NCI-H460 (cell line): Measurements from ENCODE around the gene PRKD1. TPM values are rescaled to one million over a fixed set of nuclear protein-coding genes. Genes with fewer than 3 reads are reported as not detected.
"Not testable (repeated sequence)": the region's sequence is repeated elsewhere in the genome, so short reads cannot be mapped to it uniquely, and the experiment has no call there.

ENCODE experiments used
- DNase-seq: peaks from one replicate; pipeline ENCODE4 v3.0.0-alpha.2; 2016; ENCODE audit warnings: low read depth; ENCODE audit errors: extremely low read depth
- total RNA-seq: library from RNA; depleted of rRNA; stranded (reverse); fragments of >200 nt; shearing (Covaris generic); gene quantifications from 2 replicates; pipeline ENCODE4 v1.2.3, GENCODE V29; 2014

PRKD1 gene
- total RNA-seq, 1 experiment from 2014 or later = 5.3 TPM

- no peak for DNase-seq
Measured at GRCh38 chr14:29905543-29905942, 22.1 kb downstream of the PRKD1 start.

GRCh38 chr14:29900609-29901350 is 26.9 kb downstream of the PRKD1 start:
- DNase-seq = no peak

DNA sequence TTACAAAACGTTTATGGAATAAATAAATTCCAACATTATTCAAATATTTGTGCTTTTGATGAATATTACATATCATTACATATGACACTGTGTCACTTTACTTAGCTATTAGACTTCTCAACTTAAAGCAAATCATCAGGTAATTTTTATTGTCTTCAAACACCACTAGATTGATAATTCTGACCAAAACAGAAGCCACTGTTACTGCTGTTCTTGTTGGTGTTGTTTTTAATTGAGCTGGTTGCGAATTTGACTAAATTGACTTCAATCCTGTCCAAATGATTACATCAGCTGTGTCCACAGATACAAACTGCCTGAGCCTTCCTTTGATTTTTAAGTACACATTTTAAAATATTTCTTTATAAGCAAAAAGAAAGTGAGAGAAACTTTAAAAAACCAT is 29.2 kb downstream of the PRKD1 start:
- no peak for DNase-seq

GRCh38 chr14:29897181-29897580 is 30.5 kb downstream of the PRKD1 start:
- DNase-seq = no peak

GRCh38 chr14:29896354-29896821 is 31.3 kb downstream of the PRKD1 start:
- no peak for DNase-seq

DNA sequence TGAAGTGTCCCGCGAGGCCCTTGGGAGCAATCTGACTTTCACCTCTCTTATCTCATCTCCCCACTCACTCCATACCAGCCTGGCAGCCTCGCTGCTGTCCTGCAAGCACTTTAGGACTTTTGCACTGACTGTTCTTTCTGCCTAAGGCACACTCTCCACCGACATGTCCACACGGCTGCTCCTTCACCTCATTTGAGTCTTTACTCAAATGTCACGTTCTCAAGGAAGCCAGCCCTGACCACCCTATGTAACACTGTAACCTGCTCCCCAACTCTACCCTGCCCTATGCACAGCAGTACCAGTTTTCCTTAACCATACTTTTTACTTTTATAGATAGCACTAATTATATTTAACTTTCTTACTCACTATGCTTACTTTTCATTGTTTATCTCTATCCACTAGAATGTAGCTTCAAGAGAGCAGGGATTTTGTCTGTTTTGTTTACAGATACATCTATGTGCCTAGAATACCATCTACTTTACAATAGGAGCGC is 32.0 kb downstream of the PRKD1 start:
- DNase-seq = no peak

DNA sequence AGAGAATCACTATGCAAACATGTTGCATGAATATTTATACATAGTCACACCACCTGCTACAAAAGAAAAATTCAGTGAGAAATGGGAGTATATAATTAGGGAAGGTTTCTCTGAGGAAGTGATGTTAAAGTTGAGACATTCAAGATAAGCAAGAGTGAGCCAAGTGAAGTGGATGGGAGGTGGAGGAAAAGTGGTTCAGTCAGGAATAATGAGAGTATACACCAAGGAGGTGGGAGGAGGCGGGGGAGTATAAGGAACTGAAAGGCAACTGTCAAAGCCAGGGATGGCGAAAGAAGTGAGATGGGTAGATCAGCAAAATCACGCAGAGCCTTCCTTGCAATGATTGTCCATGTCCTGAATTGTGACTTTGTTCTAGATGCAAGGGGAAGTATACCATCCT is 33.7 kb downstream of the PRKD1 start:
- no peak for DNase-seq

- DNase-seq = no peak
Measured at GRCh38 chr14:29892327-29892726, 35.3 kb downstream of the PRKD1 start.

- no peak for DNase-seq
Measured at GRCh38 chr14:29885988-29886387, 41.7 kb downstream of the PRKD1 start.

- DNase-seq = no peak
Measured at GRCh38 chr14:29868000-29868399, 59.6 kb downstream of the PRKD1 start.

GRCh38 chr14:29865299-29865698 is 62.3 kb downstream of the PRKD1 start:
- no peak for DNase-seq

DNA sequence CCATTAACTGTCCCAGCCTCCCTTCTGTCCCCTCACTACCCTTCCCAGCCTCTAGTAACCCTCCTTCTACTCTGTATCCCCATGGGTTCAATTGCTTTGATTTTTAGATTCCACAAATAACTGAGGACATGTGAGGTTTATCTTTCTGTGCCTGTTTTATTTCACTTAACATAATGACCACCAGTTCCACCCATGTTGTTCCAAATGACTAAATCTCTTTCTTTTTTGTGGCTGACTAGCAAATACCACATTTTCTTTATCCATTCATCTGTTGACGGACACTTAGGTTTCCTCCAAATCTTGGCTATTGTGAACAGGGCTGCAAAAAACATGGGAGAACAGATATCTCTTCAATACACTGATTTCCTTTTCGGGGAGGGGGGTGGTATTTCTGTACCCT is 65.7 kb downstream of the PRKD1 start:
- DNase-seq = no peak

DNA sequence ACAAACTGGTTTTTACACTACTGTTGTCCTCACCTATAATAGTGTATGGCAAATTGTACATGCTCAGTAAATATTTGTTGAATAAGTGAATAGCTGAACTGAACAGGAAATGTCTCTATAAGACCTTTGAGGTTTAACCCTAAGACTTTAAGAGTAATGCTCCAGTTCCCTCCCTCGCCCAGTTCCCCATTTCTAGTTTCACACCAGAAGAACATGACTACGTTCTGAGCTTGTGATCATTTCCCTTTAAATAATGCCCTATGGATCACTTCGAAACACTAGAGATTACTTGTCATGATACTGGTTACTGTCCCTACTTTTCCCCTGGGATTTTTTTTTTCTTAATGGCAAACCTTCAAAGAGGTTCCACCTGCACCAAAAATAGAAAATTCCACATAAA is 69.3 kb downstream of the PRKD1 start:
- no peak for DNase-seq

DNA sequence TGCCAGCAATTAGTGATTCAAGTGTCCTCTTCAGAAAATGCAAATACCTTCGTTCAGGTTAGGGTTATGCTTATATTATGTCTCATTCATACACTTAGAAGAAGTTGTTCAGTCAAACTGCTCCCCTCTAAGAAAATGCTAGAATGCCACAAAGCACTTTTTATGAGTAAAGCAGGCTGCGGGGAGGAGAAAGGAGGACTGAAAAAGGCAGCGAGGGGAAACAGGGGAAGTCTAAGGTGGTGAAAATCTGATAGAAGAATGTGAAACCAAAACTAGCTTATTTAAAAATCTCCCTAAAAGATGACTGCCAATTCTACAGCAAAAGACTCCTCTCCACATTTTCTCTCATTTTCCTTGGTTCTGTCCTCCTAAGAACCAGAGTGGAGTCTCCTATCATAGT is 70.1 kb downstream of the PRKD1 start:
- DNase-seq = no peak

DNA sequence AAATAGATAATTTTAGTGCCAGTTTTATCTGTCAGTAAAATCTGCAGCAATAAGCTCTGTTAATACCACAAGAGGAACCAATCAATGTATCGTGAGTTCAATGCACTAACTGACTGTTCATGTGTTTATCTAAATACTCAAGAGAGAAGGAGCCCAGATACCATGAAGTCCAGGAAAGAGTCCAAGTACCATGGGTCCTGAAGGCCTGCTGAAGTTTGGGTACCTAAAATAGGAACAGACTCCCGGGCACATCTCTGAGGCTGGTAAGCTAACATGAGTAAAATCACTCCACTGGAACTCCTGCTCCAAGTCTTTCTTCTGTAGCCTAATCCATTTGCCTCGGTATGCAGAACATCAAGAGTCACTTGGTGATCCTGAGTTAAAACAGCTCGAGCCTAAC is 71.1 kb downstream of the PRKD1 start:
- DNase-seq = no peak

- DNase-seq = not testable (repeated sequence)
Measured at GRCh38 chr14:29853691-29854090, 74.0 kb downstream of the PRKD1 start.

DNA sequence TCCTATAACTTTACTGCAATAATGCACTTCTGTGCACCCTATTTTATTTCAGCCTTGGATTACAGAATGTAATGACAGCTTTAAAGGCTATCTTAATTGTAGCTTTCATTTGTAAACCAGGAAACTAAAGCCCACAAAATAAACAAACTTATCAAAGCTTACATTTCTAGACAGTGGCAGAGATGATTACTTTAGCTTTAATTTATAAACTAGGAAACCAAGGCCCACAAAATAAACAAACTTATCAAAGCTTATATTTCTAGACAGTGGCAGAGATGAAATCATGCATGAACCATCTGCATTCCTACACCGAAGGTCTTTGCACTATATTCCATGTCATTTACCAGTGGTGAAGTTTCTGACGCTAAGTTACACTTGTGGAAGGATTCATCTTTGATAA is 74.4 kb downstream of the PRKD1 start:
- no peak for DNase-seq

- DNase-seq = no peak
Measured at GRCh38 chr14:29851397-29851796, 76.2 kb downstream of the PRKD1 start.

DNA sequence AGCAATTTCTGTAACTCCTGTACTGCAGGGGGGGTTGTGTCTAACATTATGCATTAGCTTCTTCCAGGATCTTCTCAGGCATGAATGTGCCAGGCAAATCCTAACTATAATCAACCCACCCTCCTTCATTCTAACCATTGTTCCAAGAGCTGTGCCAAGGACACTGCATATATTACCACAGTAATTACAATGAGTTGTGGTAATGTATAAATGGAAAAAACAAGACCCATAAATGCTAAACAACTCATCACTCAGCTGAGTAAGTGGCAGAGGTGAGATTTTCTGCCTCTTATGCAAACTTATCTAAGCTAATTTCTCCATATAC is 80.6 kb downstream of the PRKD1 start:
- no peak for DNase-seq

GRCh38 chr14:29846339-29847055 is 81.2 kb downstream of the PRKD1 start:
- DNase-seq = no peak

DNA sequence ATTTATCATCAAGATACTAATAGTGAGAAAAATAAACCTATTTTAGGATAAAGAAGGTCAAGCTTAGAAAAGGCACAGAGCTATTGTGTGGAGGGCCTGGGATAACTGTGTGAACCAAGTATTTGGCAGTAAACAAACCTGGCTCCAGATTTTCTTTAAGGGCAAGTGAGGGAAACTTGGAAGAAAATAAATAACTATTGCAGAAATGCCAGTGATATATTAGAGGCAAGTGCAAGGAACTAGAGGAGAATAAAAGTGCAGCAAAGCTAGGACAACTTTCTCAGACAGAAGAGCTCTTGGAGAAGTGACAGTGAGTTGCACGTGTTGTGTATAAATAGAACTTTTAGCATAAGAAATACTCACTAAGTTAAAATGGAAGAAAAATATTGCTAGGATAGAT is 83.7 kb downstream of the PRKD1 start:
- DNase-seq = no peak

DNA sequence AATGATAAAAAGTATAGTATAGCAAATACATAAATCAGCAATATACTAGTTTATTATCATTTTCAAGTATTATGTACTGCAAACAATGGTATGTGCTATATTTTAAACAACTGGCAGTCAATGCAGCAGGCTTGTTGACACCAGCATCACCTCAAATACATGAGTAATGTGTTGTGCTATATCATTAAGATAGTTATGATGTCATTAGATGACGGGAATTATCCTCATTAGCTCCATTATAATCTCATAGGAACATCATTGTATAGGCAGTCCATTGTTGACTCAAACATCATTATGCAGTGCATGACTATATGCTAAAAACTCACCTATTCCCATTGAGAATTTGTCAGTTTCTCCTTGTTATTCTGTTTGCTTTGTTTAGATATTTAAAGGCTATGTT is 85.4 kb downstream of the PRKD1 start:
- DNase-seq = no peak
